GM19025 (cell line): ENCODE data around the gene ADGRL2.

Experiments used
- ATAC-seq: cut with Tn5 transposase; IDR thresholded peaks from one replicate; pipeline ENCODE4 v1.9.1; 2021; ENCODE audit warnings: mild to moderate bottlenecking, low read depth, moderate library complexity; ENCODE audit not compliant: unreplicated experiment

The ADGRL2 gene

GRCh38 chr1:81894867-81895266 is 94.1 kb downstream of the ADGRL2 start:
- ATAC-seq: no peak

- ATAC-seq: no peak
Observed at GRCh38 chr1:81899214-81899821, 98.6 kb downstream of the ADGRL2 start.

GRCh38 chr1:81907575-81907974 is 106.8 kb downstream of the ADGRL2 start:
- no peak for ATAC-seq

GRCh38 chr1:81912383-81912782 is 111.6 kb downstream of the ADGRL2 start:
- ATAC-seq: no peak

- ATAC-seq: no peak
Observed at GRCh38 chr1:81915937-81916336, 115.2 kb downstream of the ADGRL2 start.

GRCh38 chr1:81920245-81920740 is 119.6 kb downstream of the ADGRL2 start:
- no peak for ATAC-seq

- no peak for ATAC-seq
Observed at GRCh38 chr1:81920886-81921285, 120.2 kb downstream of the ADGRL2 start.

- no peak for ATAC-seq
Observed at GRCh38 chr1:81921344-81921743, 120.6 kb downstream of the ADGRL2 start.

GRCh38 chr1:81921851-81922462 is 121.2 kb downstream of the ADGRL2 start:
- no peak for ATAC-seq

GRCh38 chr1:81922955-81923354 is 122.2 kb downstream of the ADGRL2 start:
- ATAC-seq: no peak

- ATAC-seq: no peak
Observed at GRCh38 chr1:81929106-81929505, 128.4 kb downstream of the ADGRL2 start.

GRCh38 chr1:81936853-81937252 is 136.1 kb downstream of the ADGRL2 start:
- ATAC-seq: no peak

- ATAC-seq: no peak
Observed at GRCh38 chr1:81937791-81938450, 137.2 kb downstream of the ADGRL2 start.

GRCh38 chr1:81948495-81948894 is 147.8 kb downstream of the ADGRL2 start:
- ATAC-seq: no peak

GRCh38 chr1:81949421-81949820 is 148.7 kb downstream of the ADGRL2 start:
- ATAC-seq: no peak

- ATAC-seq: no peak
Observed at GRCh38 chr1:81950037-81950436, 149.3 kb downstream of the ADGRL2 start.

- ATAC-seq: no peak
Observed at GRCh38 chr1:81950591-81951244, 150.0 kb downstream of the ADGRL2 start.

- ATAC-seq: no peak
Observed at GRCh38 chr1:81954534-81955020, 153.8 kb downstream of the ADGRL2 start.

GRCh38 chr1:81967951-81968350 is 167.2 kb downstream of the ADGRL2 start:
- no peak for ATAC-seq

GRCh38 chr1:81970416-81970815 is 169.7 kb downstream of the ADGRL2 start:
- no peak for ATAC-seq

GRCh38 chr1:81974222-81974841 is 173.6 kb downstream of the ADGRL2 start:
- no peak for ATAC-seq
